Heart left ventricle (tissue), 13 donors: Measurements from ENCODE around the gene PTPRE.

Experiments
- POLR2A ChIP-seq, 2 donors: fragments of 450-650 bp; IDR thresholded peaks; one replicate each; pipeline ENCODE4 v1.6.1; 2017; ENCODE audit warnings: antibody characterized with exemption in 2 of 2, mild to moderate bottlenecking in 2 of 2, moderate library complexity in 2 of 2
- TF ChIP-seq, protein P1 (sequence below), 12 donors: fragments of 200-600 bp; sonication (generic) in 4 of 12; IDR thresholded peaks; one replicate each; pipeline versions ENCODE4 v1.5.0 to v1.8.0; 2018 to 2022; ENCODE audit warnings: antibody characterized with exemption in 12 of 12, mild to moderate bottlenecking in 5 of 12
- donor health status: ischemic (EF 13 %, LVEDD 7.1; RV severe dilation, severe dysfunction).
- donor health status: DM: no; HTN: yes; CAD: no.
- donor health status: DM: no; HTN: no; CAD: no.
- donor health status: ischemic (EF 25% LVEDD 6.9; RV normal size, moderate dysfunction).
- donor health status: ischemic (EF 25% LVEDD 5.7; RV mildly dilated, moderate dysfunction).
- donor health status: ischemic (EF 35%, LVEDD 5.7; RV mildly dilated, moderate dysfunction).
- donor health status: nonischemic (EF 11% LVEDD 7.7; RV severe dilation, severe dysfunction).
- donor health status: DM: yes; HTN: yes; CAD: no.
- donor health status: PGD.
- donor health status: ischemic (EF 29% LVEDD 5.4; RV normal size, mild dysfunction).
- donor health status: nonischemic (EF 23%, LVEDD 6.1; RV moderate dilation, normal function).

DNA sequence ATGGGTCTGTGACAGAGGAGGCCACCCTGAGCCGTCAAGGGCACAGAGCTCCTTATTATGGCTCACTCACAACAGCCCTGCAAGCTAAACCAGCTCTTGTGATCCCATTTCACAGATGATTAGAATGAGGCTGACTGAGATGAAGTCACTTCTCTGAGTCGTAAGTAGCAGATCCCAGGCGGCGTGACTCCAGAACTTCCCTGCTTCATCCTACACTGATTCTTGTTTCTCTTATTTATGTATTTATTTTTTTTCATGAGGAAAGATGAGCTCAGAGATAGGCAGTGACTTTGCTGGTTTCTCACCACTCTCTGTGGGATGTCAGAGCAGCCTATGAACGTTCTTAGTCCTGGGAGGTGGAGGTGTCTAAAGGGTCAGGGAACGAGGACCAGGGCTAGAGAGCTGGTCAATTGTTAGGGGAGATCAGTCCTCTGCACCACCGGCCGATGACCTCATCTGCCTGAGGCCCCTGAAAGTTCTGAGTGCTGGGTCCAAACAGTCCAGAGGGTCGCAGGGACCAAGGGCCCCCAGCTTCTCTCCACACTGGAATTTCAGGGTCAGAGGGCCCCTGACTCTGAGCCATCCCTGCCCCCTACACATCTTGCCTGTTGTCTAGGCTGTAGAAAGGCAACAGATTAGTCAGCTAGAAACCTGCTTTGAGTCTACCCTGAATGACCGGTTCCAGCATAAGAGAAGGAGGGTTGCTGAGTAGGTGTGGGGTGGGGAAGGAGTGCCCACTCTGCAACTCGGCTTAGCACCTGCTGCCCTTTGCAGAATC lies 32.0 kb upstream of the PTPRE start:
- TF ChIP-seq, protein P1, sequence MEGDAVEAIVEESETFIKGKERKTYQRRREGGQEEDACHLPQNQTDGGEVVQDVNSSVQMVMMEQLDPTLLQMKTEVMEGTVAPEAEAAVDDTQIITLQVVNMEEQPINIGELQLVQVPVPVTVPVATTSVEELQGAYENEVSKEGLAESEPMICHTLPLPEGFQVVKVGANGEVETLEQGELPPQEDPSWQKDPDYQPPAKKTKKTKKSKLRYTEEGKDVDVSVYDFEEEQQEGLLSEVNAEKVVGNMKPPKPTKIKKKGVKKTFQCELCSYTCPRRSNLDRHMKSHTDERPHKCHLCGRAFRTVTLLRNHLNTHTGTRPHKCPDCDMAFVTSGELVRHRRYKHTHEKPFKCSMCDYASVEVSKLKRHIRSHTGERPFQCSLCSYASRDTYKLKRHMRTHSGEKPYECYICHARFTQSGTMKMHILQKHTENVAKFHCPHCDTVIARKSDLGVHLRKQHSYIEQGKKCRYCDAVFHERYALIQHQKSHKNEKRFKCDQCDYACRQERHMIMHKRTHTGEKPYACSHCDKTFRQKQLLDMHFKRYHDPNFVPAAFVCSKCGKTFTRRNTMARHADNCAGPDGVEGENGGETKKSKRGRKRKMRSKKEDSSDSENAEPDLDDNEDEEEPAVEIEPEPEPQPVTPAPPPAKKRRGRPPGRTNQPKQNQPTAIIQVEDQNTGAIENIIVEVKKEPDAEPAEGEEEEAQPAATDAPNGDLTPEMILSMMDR (IDR thresholded peaks at IDR 0.05), result no peak
- no peak for TF ChIP-seq POLR2A (IDR thresholded peaks at IDR 0.05)
